Uterus (tissue), 4 donors: Measurements from ENCODE around the gene SNTB2. TPM values are rescaled to one million over a fixed set of nuclear protein-coding genes. Genes with fewer than 3 reads are reported as not detected.

Experiments used
- DNase-seq, 2 donors: peaks; one replicate each; pipeline ENCODE4 v3.0.0-alpha.2; 2019 to 2020
- H3K27ac ChIP-seq, 2 donors: fragments of 200-600 bp; sonication (generic); 1 replicate in 1 of 2; 2 replicates in 1 of 2; pipeline ENCODE4 v1.5.1; 2016 to 2018
- H3K27me3 ChIP-seq, 2 donors: fragments of 200-600 bp; sonication (generic); one replicate each; pipeline ENCODE4 v1.5.1; 2018 to 2019; ENCODE audit warnings: control low read depth in 1 of 2
- H3K36me3 ChIP-seq, 2 donors: fragments of 200-600 bp; sonication (generic); one replicate each; pipeline ENCODE4 v1.5.1; 2019; ENCODE audit warnings: control low read depth in 1 of 2
- H3K4me1 ChIP-seq, 2 donors: fragments of 200-600 bp; sonication (generic); one replicate each; pipeline ENCODE4 v1.5.1; 2018 to 2019; ENCODE audit warnings: control low read depth in 1 of 2
- H3K4me3 ChIP-seq, 2 donors: fragments of 200-600 bp; sonication (generic); 1 replicate in 1 of 2; 2 replicates in 1 of 2; pipeline ENCODE4 v1.5.1; 2018 to 2019; ENCODE audit warnings: mild to moderate bottlenecking in 1 of 2
- H3K9me3 ChIP-seq, 2 donors: fragments of 200-600 bp; sonication (generic); one replicate each; pipeline ENCODE4 v1.5.1; 2019; ENCODE audit warnings: control low read depth in 1 of 2
- POLR2A ChIP-seq, 2 donors: fragments of 450-650 bp; IDR thresholded peaks; one replicate each; pipeline ENCODE4 v1.6.1; 2016; ENCODE audit warnings: antibody characterized with exemption in 2 of 2, mild to moderate bottlenecking in 1 of 2, moderate library complexity in 1 of 2
- intact Hi-C: fragments of 100-400 bp; cut with DNase I; formaldehyde crosslinking; loops from one replicate; pipeline ENCODE4 v1.15.1; 2023; ENCODE audit warnings: low total_unique reads
- total RNA-seq, 4 donors: library from RNA; depleted of rRNA in 3 of 4; stranded (reverse); fragments of >200 nt in 3 of 4; gene quantifications; one replicate each; pipeline versions ENCODE4 v1.1.0 to v1.2.4, GENCODE V29; 2014 to 2023
- TF ChIP-seq, protein P1 (sequence below), 4 experiments: fragments of 200-600 bp in 2 of 4; fragments of 450-650 bp in 2 of 4; sonication (generic) in 2 of 4; IDR thresholded peaks; one replicate each; pipeline ENCODE4 v1.5.1; 2016 to 2019; ENCODE audit warnings: antibody characterized with exemption in 4 of 4, mild to moderate bottlenecking in 2 of 4, moderate library complexity in 1 of 4
- donor health status: DM: yes; HTN: yes; CAD: no.

The SNTB2 gene
- total RNA-seq, 4 donors from 2014 or later: 28.2 to 88.0 (median 59.5) TPM

DNA sequence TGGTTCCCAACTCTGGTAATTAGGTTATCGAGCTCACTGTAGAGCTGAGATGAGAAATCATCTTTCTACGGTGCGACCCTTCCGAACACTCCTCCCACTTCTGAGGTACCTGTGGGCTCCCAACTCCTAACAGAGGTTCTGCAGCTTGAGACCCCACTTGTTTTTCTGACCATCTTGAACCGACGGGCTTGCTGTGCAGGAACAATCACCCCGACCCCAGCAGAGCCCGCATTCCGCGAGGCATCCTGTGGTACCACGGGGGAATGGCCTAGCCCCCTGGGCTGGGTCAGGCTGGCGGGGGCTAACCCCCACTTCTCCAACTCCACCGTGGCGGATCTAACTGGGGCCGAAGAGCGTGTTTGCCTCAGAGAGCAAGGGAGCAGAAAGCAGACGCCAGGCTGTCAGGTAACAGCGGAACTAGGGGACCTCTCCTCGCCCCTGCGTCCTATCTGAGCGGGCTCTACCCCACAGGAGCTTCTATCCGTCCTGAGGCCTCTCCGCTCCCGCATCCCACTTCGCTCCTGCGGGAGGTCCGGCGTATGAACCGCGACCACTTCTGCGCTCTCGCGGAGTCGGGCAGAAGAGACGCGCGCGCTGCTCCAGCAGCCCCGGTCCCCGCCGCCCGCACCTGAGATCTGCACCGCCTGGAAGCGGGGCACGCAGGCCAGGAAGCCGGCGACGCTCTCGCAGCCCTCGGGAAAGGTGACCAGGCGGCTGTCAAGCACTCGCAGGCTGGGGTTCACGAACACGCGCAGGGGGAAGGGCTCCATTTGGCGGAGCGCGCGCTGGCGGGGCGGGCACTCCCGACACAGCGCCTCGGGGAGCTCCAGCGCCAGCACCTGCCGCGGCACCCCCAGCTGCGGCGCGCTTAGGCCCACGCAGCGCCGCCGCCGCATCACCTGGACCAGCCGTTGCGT, 142.7 kb downstream of the SNTB2 start:
- Histone ChIP-seq H3K4me1 (peaks cover 13 to 18% of the 10 kb centered on the region in 2 donors), H3K9me3 (no peaks in the 10 kb centered on the region), H3K4me3 (peak overlapping the region; percentile 57 to 92), H3K27me3 (no peaks in the 10 kb centered on the region), H3K27ac (peak overlapping the region; percentile 23 to 88), H3K36me3 (no peaks in the 10 kb centered on the region)
- TF ChIP-seq POLR2A (IDR thresholded peaks at IDR 0.05): no peak
- TF ChIP-seq, protein P1, sequence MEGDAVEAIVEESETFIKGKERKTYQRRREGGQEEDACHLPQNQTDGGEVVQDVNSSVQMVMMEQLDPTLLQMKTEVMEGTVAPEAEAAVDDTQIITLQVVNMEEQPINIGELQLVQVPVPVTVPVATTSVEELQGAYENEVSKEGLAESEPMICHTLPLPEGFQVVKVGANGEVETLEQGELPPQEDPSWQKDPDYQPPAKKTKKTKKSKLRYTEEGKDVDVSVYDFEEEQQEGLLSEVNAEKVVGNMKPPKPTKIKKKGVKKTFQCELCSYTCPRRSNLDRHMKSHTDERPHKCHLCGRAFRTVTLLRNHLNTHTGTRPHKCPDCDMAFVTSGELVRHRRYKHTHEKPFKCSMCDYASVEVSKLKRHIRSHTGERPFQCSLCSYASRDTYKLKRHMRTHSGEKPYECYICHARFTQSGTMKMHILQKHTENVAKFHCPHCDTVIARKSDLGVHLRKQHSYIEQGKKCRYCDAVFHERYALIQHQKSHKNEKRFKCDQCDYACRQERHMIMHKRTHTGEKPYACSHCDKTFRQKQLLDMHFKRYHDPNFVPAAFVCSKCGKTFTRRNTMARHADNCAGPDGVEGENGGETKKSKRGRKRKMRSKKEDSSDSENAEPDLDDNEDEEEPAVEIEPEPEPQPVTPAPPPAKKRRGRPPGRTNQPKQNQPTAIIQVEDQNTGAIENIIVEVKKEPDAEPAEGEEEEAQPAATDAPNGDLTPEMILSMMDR (IDR thresholded peaks at IDR 0.05): no peak
- peak in 1 of 2 donors; percentile 17 for DNase-seq
- intact Hi-C loops: no loop called here

- Histone ChIP-seq H3K27ac (peak within 1 kb of the TSS; percentile 85 to 88), H3K27me3 (no peaks in the 10 kb centered on the region), H3K4me3 (peak within 1 kb of the TSS; percentile 57 to 92), H3K9me3 (no peaks in the 10 kb centered on the region), H3K36me3 (no peaks in the 10 kb centered on the region), H3K4me1 (peaks cover 13 to 18% of the 10 kb centered on the region in 2 donors)
- DNase-seq: peak; percentile 92
- TF ChIP-seq POLR2A (IDR thresholded peaks at IDR 0.05): peak; percentile 50 to 81
- TF ChIP-seq, protein P1 (IDR thresholded peaks at IDR 0.05): peak in 2 of 4 experiments; percentile 9 to 46
- intact Hi-C loops: no loop called here
Observed at GRCh38 chr16:69330286-69331109, 143.5 kb downstream of the SNTB2 start, which contains the start of gene PDF. PDF (minus strand) TSS chr16:69330588; CDS start chr16:69330570, 18 bp downstream.

- H3K4me1 ChIP-seq: peaks cover 7 to 10% of the 10 kb centered on the region in 2 donors
Observed at GRCh38 chr16:69334696-69335095, 147.7 kb downstream of the SNTB2 start.

GRCh38 chr16:69338557-69339288, 151.8 kb downstream of the SNTB2 start:
- no peaks in the 10 kb centered on the region for H3K27me3 ChIP-seq
- DNase-seq: no peak
- H3K27ac ChIP-seq: peak overlapping the region; percentile 85 to 92
- intact Hi-C loops: no loop called here
- no peaks in the 10 kb centered on the region for H3K9me3 ChIP-seq
- H3K4me1 ChIP-seq: peaks cover 7 to 10% of the 10 kb centered on the region in 2 donors
- H3K4me3 ChIP-seq: peak overlapping the region; percentile 75 to 95
- no peak for TF ChIP-seq POLR2A (IDR thresholded peaks at IDR 0.05)
- TF ChIP-seq, protein P1 (IDR thresholded peaks at IDR 0.05): no peak
- peaks cover 0 to 4% of the 10 kb centered on the region in 2 donors for H3K36me3 ChIP-seq

More at GRCh38 chr16:69334696-69335095, 147.7 kb downstream of the SNTB2 start:
- no peaks in the 10 kb centered on the region for H3K36me3 ChIP-seq
- no peak overlapping the region for H3K27ac ChIP-seq
- no peaks in the 10 kb centered on the region for H3K27me3 ChIP-seq
- H3K4me3 ChIP-seq: no peak overlapping the region
- no peak for DNase-seq
- intact Hi-C loops: no loop called here
- H3K9me3 ChIP-seq: no peaks in the 10 kb centered on the region
- no peak for TF ChIP-seq POLR2A (IDR thresholded peaks at IDR 0.05)
- TF ChIP-seq, protein P1 (IDR thresholded peaks at IDR 0.05): no peak
